ENCODE results near the gene MRPL36. TPM values are rescaled to one million over a fixed set of nuclear protein-coding genes. Genes with fewer than 3 reads are reported as not detected.

MRPL36 gene
- total and polyA plus RNA-seq, 5 donors from 2014 or later = 15.8 to 127 (median 109) TPM

DNA sequence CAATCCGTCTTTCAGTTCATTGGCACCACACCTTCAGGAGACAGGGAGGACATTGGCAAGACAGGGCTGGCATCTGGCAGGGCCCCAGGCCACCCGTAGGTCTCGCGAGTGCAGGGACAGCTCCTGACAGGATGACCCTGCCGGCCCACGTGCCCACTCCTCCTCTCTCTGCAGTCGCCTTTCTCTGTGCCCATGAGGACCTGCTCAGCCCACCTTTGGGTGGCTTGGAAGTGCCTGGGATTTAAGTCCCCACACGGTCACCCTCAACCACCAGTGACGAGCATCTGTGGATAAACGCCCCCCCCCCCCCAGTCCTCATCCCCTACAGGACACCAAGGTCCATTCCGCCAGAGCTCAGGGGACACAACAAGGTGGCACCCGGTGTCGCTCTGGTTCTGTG lies 4.1 kb downstream of the MRPL36 start:
- H3K27ac ChIP-seq (ENCODE audit: insufficient read depth, low read length, poor library complexity, severe bottlenecking) = no peak overlapping the region
- no peak for ATAC-seq (ENCODE audit: low read depth in 2 of 2)
- Mint-ChIP-seq H3K36me3 (peaks cover 9% of the 10 kb centered on the region), H3K4me3 (peak overlapping the region in 3 of 4 donors; percentile 27 to 92 (median 29)), H3K4me1 (peaks cover 11 to 77% (median 45%) of the 10 kb centered on the region in 4 donors), H3K9me3 (peaks cover 0 to 4% (median 0%) of the 10 kb centered on the region in 7 donors), H3K27ac (peak overlapping the region in 1 of 3 donors; percentile 2), H3K27me3 (no peaks in the 10 kb centered on the region)
- H3K27me3 ChIP-seq (ENCODE audit: control insufficient read depth, insufficient read depth, low read length) = no peaks in the 10 kb centered on the region
- H3K4me3 ChIP-seq (ENCODE audit: low read depth, low read length) = no peak overlapping the region
- peaks cover 14% of the 10 kb centered on the region for H3K36me3 ChIP-seq (ENCODE audit: control insufficient read depth, insufficient read depth, low read length)
- no peaks in the 10 kb centered on the region for H3K9me3 ChIP-seq (ENCODE audit: control insufficient read depth in 2 of 2, low read length in 2 of 2)
- peaks cover 59% of the 10 kb centered on the region for H3K4me1 ChIP-seq (ENCODE audit: control insufficient read depth, insufficient read depth, low read length, poor library complexity, severe bottlenecking)
- no peak for DNase-seq

DNA sequence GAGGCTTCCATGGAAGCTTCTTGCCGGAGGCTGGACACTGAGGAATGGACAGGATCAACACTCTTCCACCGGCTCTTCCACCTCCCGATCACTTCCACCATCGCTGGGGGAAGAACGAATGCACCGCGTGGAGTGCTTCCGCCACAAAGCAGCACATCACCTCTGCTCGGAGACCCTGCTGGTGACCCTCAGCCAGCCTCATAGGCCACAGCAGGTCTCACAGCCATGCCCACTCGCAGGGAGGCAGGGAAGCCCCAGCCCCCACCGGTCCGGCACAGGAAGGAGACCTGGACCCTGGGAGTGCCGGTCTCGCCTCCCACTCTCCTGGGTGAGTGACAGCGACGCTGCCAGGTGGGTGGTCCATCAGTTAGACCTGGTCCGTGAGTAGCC lies 4.7 kb downstream of the MRPL36 start:
- Histone ChIP-seq H3K4me3 (ENCODE audit: low read depth, low read length) (no peak overlapping the region), H3K4me1 (ENCODE audit: control insufficient read depth, insufficient read depth, low read length, poor library complexity, severe bottlenecking) (peaks cover 57% of the 10 kb centered on the region), H3K36me3 (ENCODE audit: control insufficient read depth, insufficient read depth, low read length) (peaks cover 14% of the 10 kb centered on the region), H3K27ac (ENCODE audit: insufficient read depth, low read length, poor library complexity, severe bottlenecking) (no peak overlapping the region), H3K9me3 (ENCODE audit: control insufficient read depth in 2 of 2, low read length in 2 of 2) (no peaks in the 10 kb centered on the region), H3K27me3 (ENCODE audit: control insufficient read depth, insufficient read depth, low read length) (no peaks in the 10 kb centered on the region)
- DNase-seq = no peak
- ATAC-seq (ENCODE audit: low read depth in 2 of 2) = no peak
- Mint-ChIP-seq H3K9me3 (peaks cover 0 to 4% (median 0%) of the 10 kb centered on the region in 7 donors), H3K36me3 (peaks cover 9% of the 10 kb centered on the region), H3K27ac (peak overlapping the region in 2 of 3 donors; percentile 2 to 56), H3K4me1 (peaks cover 11 to 74% (median 44%) of the 10 kb centered on the region in 4 donors), H3K4me3 (peak overlapping the region; percentile 27 to 92 (median 60)), H3K27me3 (no peaks in the 10 kb centered on the region)

DNA sequence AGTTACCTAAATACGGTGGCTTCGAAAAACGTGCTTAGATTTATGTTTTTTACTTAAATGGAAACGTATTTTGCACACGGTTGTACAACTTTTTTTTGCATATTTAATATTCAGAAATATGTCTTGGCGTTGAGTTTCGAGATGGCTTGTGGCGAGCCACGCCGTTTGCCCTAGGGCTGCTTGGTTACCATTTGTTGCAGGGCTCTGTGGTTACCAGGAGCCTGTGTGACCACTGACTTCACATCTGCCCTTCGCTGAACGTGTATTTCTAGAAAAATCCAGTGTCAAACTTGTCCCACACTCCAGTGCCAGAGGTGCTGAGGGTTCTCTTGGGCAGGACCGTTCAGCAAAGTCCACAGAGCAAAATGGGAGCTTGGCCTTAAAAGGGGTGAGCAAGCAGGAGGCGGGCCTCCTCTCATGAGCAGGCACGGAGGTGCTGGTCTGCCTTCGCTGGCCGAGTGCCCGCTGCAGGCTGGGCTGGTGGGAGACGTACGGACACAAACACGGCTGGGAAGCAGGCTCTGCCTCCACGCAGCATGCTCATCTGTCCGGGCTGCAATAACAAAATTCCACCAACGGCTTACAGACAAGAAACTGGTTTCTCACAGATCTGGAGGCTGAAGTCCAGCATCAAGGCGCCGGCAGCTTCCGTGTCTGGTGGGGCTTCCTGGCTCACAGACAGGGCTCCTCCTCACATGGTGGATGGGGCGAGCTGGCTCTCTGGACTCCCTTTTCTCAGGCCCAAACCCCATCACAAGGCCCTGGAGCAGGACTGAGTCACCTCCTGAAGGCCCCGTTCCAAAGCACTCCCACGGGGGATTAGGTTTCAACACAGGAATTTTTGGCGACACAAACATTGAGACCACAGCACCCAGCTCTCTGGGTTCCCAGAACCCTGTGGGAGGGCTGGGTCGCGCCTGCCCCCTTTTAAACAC lies 5.4 kb downstream of the MRPL36 start:
- Mint-ChIP-seq H3K9me3 (peaks cover 0 to 4% (median 0%) of the 10 kb centered on the region in 7 donors), H3K27me3 (no peaks in the 10 kb centered on the region), H3K36me3 (peaks cover 9% of the 10 kb centered on the region), H3K27ac (peak overlapping the region; percentile 67 to 96 (median 80)), H3K4me1 (peaks cover 17 to 77% (median 47%) of the 10 kb centered on the region in 4 donors), H3K4me3 (peak overlapping the region; percentile 89 to 94 (median 92))
- H3K27me3 ChIP-seq (ENCODE audit: control insufficient read depth, insufficient read depth, low read length) = no peaks in the 10 kb centered on the region
- no peaks in the 10 kb centered on the region for H3K9me3 ChIP-seq (ENCODE audit: control insufficient read depth in 2 of 2, low read length in 2 of 2)
- peaks cover 14% of the 10 kb centered on the region for H3K36me3 ChIP-seq (ENCODE audit: control insufficient read depth, insufficient read depth, low read length)
- DNase-seq = peak in 1 of 3 donors; percentile 14
- H3K4me3 ChIP-seq (ENCODE audit: low read depth, low read length) = peak overlapping the region; percentile 77
- ATAC-seq (ENCODE audit: low read depth in 2 of 2) = no peak
- peaks cover 63% of the 10 kb centered on the region for H3K4me1 ChIP-seq (ENCODE audit: control insufficient read depth, insufficient read depth, low read length, poor library complexity, severe bottlenecking)
- H3K27ac ChIP-seq (ENCODE audit: insufficient read depth, low read length, poor library complexity, severe bottlenecking) = peak overlapping the region; percentile 82

DNA sequence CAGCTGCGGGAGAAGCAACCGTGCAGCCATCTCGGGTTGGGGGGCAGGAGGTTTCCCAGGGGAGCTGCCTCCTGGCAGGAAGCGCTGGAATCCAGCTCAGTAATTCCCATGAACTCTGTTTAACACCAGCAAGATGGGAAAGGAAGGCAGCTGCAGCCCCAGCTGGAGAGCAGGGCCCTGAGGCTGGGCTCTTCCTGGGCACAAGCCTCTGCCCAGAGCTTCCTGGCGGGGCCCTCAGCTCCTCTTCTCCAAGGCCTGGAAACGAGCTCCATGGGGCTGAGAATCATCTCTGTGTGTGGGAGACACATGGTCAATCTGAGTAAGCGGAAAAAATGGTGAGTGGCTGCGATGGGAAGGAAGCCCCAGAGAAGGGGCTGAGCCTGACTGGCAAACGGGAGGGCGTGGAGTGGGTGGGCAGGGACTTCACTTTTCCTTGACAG lies 6.3 kb downstream of the MRPL36 start:
- peaks cover 6% of the 10 kb centered on the region for H3K36me3 Mint-ChIP-seq
- peak overlapping the region; percentile 77 for H3K4me3 ChIP-seq (ENCODE audit: low read depth, low read length)
- no peak for ATAC-seq (ENCODE audit: low read depth in 2 of 2)
- peak overlapping the region; percentile 89 to 94 (median 92) for H3K4me3 Mint-ChIP-seq
- H3K4me1 ChIP-seq (ENCODE audit: control insufficient read depth, insufficient read depth, low read length, poor library complexity, severe bottlenecking) = peaks cover 58% of the 10 kb centered on the region
- H3K27me3 ChIP-seq (ENCODE audit: control insufficient read depth, insufficient read depth, low read length) = no peaks in the 10 kb centered on the region
- peaks cover 14% of the 10 kb centered on the region for H3K36me3 ChIP-seq (ENCODE audit: control insufficient read depth, insufficient read depth, low read length)
- no peaks in the 10 kb centered on the region for H3K9me3 ChIP-seq (ENCODE audit: control insufficient read depth in 2 of 2, low read length in 2 of 2)
- peak overlapping the region; percentile 96 to 97 (median 97) for H3K27ac Mint-ChIP-seq
- peak overlapping the region; percentile 82 for H3K27ac ChIP-seq (ENCODE audit: insufficient read depth, low read length, poor library complexity, severe bottlenecking)
- peaks cover 14 to 76% (median 45%) of the 10 kb centered on the region in 4 donors for H3K4me1 Mint-ChIP-seq
- H3K9me3 Mint-ChIP-seq = peaks cover 0 to 4% (median 0%) of the 10 kb centered on the region in 7 donors
- no peaks in the 10 kb centered on the region for H3K27me3 Mint-ChIP-seq
- no peak for DNase-seq

DNA sequence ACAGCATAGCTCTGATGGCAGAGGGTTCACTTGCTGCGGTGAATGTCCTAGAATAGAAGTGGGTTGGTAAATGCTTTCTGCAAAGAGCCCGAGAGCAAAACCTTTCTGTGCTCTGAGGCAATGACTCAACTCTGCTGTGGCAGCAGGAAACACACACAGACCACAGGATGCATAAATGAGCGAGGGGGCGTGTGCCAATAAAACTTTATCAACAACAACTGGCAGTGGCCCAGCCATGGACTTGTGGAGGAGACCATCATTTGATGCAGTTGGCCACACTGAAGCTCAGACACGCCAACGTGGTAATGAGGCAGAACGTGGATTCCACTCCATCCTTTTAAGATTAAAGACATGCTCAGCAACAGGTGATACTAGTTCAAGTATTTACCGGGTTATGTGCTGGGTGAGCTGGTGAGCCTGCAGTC lies 6.8 kb downstream of the MRPL36 start:
- H3K27me3 Mint-ChIP-seq = no peaks in the 10 kb centered on the region
- no peaks in the 10 kb centered on the region for H3K9me3 ChIP-seq (ENCODE audit: control insufficient read depth in 2 of 2, low read length in 2 of 2)
- peak; percentile 58 to 96 (median 83) for DNase-seq
- peaks cover 14 to 71% (median 43%) of the 10 kb centered on the region in 4 donors for H3K4me1 Mint-ChIP-seq
- peak overlapping the region; percentile 96 to 97 (median 97) for H3K27ac Mint-ChIP-seq
- peak overlapping the region; percentile 89 to 94 (median 92) for H3K4me3 Mint-ChIP-seq
- peaks cover 10% of the 10 kb centered on the region for H3K36me3 ChIP-seq (ENCODE audit: control insufficient read depth, insufficient read depth, low read length)
- peaks cover 55% of the 10 kb centered on the region for H3K4me1 ChIP-seq (ENCODE audit: control insufficient read depth, insufficient read depth, low read length, poor library complexity, severe bottlenecking)
- H3K9me3 Mint-ChIP-seq = peaks cover 0 to 4% (median 0%) of the 10 kb centered on the region in 7 donors
- peaks cover 3% of the 10 kb centered on the region for H3K36me3 Mint-ChIP-seq
- H3K27ac ChIP-seq (ENCODE audit: insufficient read depth, low read length, poor library complexity, severe bottlenecking) = peak overlapping the region; percentile 82
- peak overlapping the region; percentile 77 for H3K4me3 ChIP-seq (ENCODE audit: low read depth, low read length)
- peak; percentile 95 to 96 for ATAC-seq (ENCODE audit: low read depth in 2 of 2)
- H3K27me3 ChIP-seq (ENCODE audit: control insufficient read depth, insufficient read depth, low read length) = no peaks in the 10 kb centered on the region

DNA sequence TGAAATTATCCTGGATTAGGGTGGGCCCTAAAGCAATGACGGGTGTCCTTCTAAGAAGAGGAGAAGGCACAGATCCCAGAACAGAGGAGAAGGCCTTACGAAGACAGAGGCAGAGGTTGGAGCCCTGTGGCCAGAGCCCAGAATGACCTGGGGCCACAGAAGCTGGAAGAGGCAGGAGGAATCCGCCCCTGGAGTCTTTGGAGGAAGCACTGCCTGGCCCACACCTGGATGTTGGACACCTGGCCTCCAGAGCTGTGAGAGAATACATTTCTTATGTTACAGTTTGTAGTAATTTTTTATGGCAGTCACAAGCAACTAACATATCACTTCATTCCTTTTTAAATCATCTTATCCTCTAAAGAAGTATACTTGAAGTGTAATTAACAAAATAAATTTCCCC lies 8.5 kb downstream of the MRPL36 start:
- peak overlapping the region in 2 of 4 donors; percentile 33 to 61 for H3K4me3 Mint-ChIP-seq
- Histone ChIP-seq H3K36me3 (ENCODE audit: control insufficient read depth, insufficient read depth, low read length) (no peaks in the 10 kb centered on the region), H3K4me1 (ENCODE audit: control insufficient read depth, insufficient read depth, low read length, poor library complexity, severe bottlenecking) (peaks cover 49% of the 10 kb centered on the region), H3K9me3 (ENCODE audit: control insufficient read depth in 2 of 2, low read length in 2 of 2) (no peaks in the 10 kb centered on the region), H3K27ac (ENCODE audit: insufficient read depth, low read length, poor library complexity, severe bottlenecking) (peak overlapping the region; percentile 82), H3K4me3 (ENCODE audit: low read depth, low read length) (no peak overlapping the region), H3K27me3 (ENCODE audit: control insufficient read depth, insufficient read depth, low read length) (no peaks in the 10 kb centered on the region)
- H3K9me3 Mint-ChIP-seq = peaks cover 0 to 4% (median 0%) of the 10 kb centered on the region in 7 donors
- ATAC-seq (ENCODE audit: low read depth in 2 of 2) (no peak), DNase-seq (no peak)
- no peaks in the 10 kb centered on the region for H3K36me3 Mint-ChIP-seq
- no peaks in the 10 kb centered on the region for H3K27me3 Mint-ChIP-seq
- H3K27ac Mint-ChIP-seq = peak overlapping the region; percentile 77 to 97 (median 96)
- peaks cover 14 to 59% (median 36%) of the 10 kb centered on the region in 4 donors for H3K4me1 Mint-ChIP-seq

DNA sequence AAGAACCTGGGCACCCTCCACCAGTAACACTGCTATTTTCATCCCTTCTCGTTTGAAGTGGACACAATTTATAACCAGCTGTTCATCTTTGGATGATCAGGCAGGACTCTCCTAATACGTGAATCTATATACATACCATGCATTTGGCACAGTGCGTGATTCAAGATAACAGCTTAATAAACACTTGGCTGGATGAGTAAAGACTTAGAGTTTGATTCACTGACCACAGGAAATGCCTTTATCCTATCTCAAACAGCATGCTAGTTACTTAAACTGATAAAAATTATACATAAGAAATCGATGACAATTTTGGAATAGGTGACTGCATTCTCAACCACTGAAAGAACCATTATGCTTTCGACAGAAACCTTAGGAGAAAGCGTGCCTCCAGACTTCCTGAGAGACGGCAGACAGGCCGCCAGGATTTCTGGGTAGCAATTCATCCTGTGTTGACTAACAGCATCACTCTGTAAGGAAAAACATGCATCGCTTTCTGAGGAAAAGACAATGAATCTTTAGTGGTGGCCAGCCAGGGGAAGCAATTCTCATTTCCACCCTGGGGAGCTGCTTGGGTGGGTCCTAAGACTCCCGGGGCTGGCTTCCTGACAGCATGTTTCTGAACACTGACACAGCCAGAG lies 9.7 kb downstream of the MRPL36 start:
- H3K27me3 Mint-ChIP-seq = no peaks in the 10 kb centered on the region

More for the DNA sequence above, 9.7 kb downstream of the MRPL36 start:
- Histone ChIP-seq H3K4me3 (ENCODE audit: low read depth, low read length) (peak overlapping the region; percentile 42), H3K4me1 (ENCODE audit: control insufficient read depth, insufficient read depth, low read length, poor library complexity, severe bottlenecking) (peaks cover 49% of the 10 kb centered on the region), H3K36me3 (ENCODE audit: control insufficient read depth, insufficient read depth, low read length) (no peaks in the 10 kb centered on the region), H3K27me3 (ENCODE audit: control insufficient read depth, insufficient read depth, low read length) (no peaks in the 10 kb centered on the region), H3K27ac (ENCODE audit: insufficient read depth, low read length, poor library complexity, severe bottlenecking) (peak overlapping the region; percentile 10), H3K9me3 (ENCODE audit: control insufficient read depth in 2 of 2, low read length in 2 of 2) (no peaks in the 10 kb centered on the region)
- H3K9me3 Mint-ChIP-seq = peaks cover 0 to 4% (median 0%) of the 10 kb centered on the region in 7 donors
- ATAC-seq (ENCODE audit: low read depth in 2 of 2) (no peak), DNase-seq (no peak)
- H3K4me1 Mint-ChIP-seq = peaks cover 14 to 49% (median 32%) of the 10 kb centered on the region in 4 donors
- H3K36me3 Mint-ChIP-seq = no peaks in the 10 kb centered on the region
- peak overlapping the region in 2 of 3 donors; percentile 89 to 96 for H3K27ac Mint-ChIP-seq
- H3K4me3 Mint-ChIP-seq = peak overlapping the region in 3 of 4 donors; percentile 0 to 55 (median 4)
